ENCODE data around the gene LDLRAD4.

DNA sequence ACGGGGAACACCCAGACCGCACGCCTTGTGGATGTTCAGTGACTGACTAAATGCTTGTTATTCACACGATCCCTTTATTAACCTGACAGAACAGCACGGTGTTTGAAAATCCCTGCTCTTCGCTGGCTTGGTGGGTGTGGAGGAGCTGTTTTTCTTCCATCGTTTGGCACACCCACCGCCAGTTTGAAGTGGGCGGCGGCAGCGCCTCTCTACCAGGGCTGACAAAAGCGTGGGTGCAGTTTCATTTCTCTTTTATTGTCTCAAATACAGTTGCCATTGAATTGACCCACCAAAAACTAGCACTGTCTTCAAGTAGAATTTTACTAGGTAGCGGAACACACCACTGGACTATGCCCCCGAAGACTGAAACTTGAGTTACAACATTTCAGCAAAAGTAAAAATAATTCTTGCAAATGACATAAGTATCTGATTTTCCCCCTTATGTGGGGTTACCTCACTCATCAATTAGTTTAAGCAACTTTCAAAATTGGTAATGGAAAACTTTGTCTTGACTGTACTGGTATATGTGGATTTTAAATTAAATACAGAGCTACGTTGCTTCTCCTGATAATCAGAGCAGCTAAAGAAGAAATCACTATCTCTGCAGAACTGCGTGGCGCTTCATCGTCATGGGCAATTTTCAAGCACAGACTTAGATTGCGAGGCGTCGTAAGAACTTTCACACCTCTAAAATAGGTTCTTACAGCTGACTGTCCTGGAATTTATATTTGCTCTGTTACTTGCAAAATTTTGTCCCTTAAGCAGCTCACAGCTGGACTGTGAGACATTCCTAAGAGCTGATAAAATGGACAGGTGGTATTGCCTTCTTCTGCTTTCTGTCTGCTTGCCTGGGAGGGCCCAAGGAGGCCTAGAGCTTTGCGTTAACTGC is 60.9 kb downstream of the LDLRAD4 start:
- TF ChIP-seq BCL6 (CRISPR knock-in tag; IDR thresholded peaks at IDR 0.05) (no peak), MAZ (CRISPR knock-in tag; conservative IDR thresholded peaks at IDR 0.05 in 1 of 2, IDR thresholded peaks at IDR 0.05 in 1 of 2) (no peak)

Measured in K562 (cell line).